CD1c-positive myeloid dendritic cell (primary cell): ENCODE results near the gene DYNLT2B.
"Not testable (repeated sequence)": the region's sequence is repeated elsewhere in the genome, so short reads cannot be mapped to it uniquely, and the experiment has no call there.

Experiments
- DNase-seq: peaks from one replicate; pipeline ENCODE4 v3.0.0-alpha.2; 2016; ENCODE audit errors: extremely low spot score

The DYNLT2B gene

DNA sequence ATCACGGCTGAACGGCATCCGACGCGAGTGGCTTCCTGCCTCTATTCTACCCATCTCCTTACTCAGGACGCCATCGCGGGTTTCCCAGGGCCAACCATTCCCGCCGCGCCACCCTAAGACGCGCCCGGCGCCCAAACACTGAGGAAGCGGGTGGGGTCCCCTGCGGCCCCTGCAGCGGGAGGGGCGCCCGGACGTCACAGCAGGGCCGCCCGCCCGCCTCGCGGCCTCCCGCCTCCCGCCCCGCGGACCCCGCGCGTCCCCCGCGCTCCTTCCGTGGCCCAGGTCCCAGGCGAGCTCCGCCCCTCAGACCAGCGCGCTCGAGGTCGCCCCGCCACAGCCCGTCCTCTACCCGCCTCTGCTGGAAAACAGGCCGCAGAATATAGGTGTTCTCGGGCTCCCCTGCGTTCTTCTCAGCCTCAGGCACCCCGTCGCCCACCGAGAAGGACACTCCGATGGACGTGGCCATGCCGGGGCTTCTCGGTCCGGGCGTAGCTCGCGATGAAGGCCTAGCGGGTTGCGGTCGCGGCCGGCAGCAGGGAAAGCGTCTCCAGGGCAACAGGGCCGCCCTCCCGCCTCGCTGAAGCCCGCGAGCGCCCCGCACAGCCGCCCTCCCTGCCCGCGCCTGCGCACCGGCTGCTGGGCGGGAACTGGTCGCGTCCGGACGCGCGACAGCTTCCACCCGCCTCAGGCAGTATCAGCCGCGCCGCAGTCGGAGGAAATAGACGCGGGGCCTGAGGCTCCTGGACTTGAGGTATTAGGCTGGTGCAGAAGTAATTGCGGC lies at the start of gene DYNLT2B:
Gene DYNLT2B, minus strand, starts transcription at position 554 of the 781 bp plus-strand sequence. Its CDS starts 88 bp downstream, at position 466.
- peak; percentile 94 for DNase-seq

DNA sequence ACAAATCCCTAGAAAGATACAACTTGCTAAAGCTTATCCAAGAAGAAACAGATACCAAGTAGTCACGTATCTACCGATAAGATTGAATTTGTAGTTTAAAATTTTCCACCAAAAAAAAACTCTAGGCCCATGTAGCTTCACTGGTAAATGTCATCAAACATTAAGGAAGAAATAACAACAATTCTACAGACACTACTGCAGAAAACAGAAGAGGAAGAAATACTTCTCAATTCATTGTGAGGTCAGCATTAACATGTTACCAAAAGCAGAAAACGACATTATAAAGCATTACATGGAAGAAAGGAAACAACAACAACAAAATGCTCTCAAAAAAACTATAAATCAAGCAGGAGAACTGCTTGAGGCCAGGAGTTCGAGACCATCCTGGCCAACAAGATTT lies 47.7 kb upstream of the DYNLT2B start:
- DNase-seq: peak; percentile 46

DNA sequence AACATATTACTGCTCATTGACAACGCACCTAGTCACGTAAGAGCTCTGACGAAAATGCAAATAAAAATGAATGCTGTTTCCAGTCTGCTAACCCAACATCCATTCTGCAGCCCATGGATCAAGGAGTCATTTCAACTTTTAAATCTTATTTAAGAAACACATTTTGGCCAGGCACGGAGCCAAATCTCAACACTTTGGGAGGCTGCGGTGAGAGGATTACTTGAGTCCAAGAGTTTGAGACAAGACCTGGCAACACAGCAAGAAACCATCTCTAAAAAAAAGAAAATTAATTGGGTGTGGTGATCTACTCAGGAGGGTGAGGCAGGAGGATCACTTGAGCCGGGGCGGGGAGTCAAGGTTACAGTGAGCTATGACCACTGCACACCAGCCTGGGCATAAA lies 42.5 kb upstream of the DYNLT2B start:
- DNase-seq: no peak

- DNase-seq: not testable (repeated sequence)
Measured at GRCh38 chr3:196358540-196358939, 40.5 kb upstream of the DYNLT2B start.

GRCh38 chr3:196357905-196358304 lies 39.9 kb upstream of the DYNLT2B start:
- no peak for DNase-seq

GRCh38 chr3:196356556-196356955 lies 38.5 kb upstream of the DYNLT2B start:
- no peak for DNase-seq

- DNase-seq: no peak
Measured at GRCh38 chr3:196355668-196356067, 37.6 kb upstream of the DYNLT2B start.

- no peak for DNase-seq
Measured at GRCh38 chr3:196354132-196354531, 36.1 kb upstream of the DYNLT2B start.

- DNase-seq: no peak
Measured at GRCh38 chr3:196351541-196351940, 33.5 kb upstream of the DYNLT2B start.

GRCh38 chr3:196350067-196350466 lies 32.0 kb upstream of the DYNLT2B start:
- DNase-seq: no peak

GRCh38 chr3:196348698-196349097 lies 30.7 kb upstream of the DYNLT2B start:
- no peak for DNase-seq

DNA sequence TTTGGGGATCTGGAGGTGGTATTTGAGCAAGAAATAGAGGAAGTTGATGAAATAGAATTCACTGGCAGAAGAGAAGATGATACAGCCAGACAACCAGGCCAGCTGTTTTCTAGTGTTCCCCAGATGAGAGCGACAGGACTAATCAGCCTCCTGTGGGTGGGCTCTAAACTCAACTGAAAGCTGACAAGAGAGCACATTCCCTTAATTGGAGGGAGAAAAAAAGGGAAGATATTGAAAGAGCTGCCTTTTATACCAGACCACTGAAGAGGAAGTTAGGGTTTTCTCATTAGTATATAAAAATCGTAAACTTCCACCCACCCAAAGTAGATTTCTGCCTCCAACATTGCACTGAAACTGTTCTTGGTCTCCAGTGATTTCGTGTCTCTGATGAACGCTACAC lies 26.6 kb upstream of the DYNLT2B start:
- DNase-seq: peak; percentile 85

DNA sequence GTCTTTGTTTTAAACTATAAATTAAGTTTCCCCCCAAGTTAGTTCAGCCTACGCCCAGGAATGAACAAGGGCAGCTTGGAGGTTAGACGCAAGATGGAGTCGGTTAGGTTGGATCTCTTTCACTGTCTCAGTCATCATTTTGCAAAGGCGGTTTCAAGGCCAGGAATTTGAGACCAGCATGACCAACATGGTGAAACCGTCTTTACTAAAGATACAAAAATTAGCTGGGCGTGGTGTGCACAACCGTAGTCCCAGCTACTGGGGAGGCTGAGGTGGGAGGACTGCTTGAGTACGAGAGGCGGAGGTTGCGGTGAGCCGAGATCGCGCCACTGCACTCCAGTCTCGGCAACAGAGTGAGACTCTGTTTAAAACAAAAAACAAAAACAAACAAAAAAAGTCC lies 25.9 kb upstream of the DYNLT2B start:
- DNase-seq: not testable (repeated sequence)

- DNase-seq: peak; percentile 87
Measured at GRCh38 chr3:196341137-196341536, 23.1 kb upstream of the DYNLT2B start.

DNA sequence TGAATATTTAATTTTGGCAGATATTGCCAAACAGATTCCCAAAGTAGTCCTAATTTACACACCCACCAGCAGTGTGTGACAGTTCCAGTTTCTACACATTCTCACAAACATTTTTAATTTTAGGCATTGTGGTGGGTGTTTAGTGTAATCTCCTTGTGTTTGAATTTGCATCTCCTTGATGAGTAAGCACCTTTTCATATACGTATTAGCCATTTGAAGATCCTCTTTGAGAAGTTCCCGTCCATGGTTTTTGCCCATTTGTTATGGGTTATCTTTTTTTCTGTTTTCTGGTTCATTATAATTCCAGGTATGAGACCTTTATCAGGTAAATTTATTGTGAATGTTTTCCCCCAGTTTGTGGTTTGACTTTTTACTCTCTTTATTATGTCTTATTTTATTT lies 22.4 kb upstream of the DYNLT2B start:
- DNase-seq: peak; percentile 79

DNA sequence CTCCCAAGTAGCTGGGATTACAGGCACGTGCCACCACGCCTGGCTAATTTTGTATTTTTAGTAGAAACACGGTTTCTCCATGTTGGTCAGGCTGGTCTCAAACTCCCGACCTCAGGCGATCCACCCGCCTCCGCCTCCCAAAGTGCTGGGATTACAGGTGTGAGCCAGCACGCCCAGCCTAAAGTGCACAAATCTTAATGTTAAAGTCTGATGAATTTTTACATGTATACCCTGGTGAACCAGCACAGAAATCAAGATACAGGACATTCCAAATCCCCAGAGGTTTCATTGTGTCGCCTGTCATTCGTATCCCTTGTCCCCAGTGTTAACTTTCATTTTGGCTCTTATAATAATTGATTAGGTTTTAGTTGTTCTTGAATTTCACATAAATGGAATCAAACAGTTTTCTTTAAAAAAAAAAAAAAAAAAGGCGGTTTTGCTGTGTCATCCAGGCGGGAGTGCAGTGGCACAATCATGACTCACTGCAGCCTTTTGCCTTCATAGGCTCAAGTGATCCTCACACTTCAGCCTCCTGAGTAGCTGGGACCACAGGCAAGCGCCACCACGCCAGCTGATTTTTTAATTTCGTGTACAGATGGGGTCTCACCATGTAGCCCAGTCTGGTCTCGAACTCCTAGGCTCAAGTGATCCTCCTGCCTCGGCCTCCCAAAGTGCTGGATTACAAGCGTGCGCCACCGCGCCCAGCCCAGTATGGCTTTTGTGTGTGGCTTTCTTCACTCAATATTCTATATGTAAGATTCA lies 21.6 kb upstream of the DYNLT2B start:
- DNase-seq: peak; percentile 77

DNA sequence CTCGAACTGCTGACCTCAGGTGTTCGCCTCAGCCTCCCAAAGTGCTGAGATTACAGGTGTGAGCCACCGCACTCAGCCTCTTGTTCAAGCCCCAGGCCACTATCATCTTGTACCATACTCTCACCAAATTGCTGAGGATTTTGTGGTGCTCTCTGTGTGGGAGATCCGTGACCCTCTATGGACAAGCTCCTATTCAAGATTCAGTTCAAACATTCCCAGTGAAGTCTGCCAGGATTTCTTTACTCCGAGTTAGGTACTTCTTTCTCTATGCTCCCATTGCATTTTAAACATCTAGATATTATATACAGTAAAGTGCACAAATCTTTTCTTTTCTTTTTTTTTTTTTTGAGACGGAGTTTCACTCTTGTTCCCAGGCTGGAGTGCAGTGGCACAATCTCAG lies 21.0 kb upstream of the DYNLT2B start:
- DNase-seq: no peak

DNA sequence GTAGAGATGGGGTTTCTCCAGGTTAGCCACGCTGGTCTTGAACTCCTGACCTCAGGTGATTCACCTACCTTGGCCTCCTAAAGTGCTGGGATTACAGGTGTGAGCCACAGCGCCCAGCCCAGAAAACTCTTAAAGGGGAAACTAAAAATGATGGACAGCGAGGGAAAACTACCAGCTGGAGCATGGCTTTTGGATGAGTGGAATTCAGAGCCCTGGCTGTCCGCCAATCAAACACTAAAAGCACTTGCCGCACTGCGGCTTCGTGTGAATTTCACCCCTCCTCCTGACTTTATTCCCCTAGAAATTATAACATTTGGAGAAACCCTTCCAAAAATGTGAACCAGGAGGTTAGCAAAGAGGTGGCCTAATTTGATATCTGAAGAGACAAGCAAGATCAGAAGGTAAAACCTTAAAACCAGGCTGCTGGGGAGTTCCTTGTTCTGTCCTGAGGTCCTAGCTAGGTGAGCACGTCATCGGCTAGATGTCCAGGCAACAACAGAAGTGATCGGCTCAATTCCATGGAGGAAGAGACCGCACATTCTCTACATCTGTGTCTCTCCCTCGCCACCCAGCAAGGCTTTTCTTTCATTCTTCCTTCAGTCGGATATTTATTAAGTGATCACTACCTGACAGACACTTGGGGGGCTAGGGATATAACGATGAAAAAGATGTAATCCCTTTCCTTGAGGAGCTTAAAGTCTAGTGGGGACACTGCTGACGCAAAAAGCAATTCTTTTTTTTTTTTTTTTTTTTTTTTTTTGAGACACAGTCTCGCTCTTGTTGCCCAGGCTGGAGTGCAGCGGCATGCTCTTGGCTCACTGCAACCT lies 18.5 kb upstream of the DYNLT2B start:
- no peak for DNase-seq

- DNase-seq: no peak
Measured at GRCh38 chr3:196335503-196335948, 17.5 kb upstream of the DYNLT2B start.

DNA sequence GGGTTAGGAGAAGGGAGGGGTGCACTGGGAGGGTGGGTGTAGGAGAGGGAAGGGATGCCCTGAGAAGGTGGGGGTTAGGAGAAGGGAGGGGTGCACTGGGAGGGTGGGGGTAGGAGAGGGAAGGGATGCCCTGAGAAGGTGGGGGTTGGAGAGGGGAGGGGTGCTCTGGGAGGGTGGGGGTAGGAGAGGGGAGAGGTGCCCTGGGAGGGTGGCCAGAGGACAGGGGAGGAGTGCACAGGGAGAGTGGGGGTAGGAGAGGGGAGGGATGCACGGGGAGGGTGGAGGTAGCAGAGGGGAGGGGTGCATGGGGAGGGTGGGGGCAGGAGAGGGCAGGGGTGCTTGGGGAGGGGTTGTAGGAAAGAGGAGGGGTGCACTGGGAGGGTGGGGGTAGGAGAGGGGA lies 16.9 kb upstream of the DYNLT2B start:
- DNase-seq: no peak

DNA sequence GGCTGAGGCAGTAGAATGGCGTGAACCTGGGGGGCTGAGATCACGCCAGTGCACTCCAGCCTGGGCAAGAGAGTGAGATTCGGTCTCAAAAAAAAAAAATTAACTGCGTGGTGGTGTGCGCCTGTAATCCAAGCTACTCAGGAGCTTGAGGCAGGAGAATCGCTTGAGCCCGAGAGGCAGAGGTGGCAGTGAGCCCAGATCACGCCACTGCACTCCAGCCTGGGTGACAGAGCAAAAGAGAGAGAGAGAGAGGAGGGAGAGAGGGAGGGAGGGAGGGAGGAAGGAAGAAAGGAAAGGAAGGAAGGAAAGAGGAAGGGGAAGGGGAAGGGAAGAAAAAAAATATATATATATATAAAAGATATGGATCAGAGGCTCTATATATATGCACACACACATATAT lies 14.1 kb upstream of the DYNLT2B start:
- no peak for DNase-seq

DNA sequence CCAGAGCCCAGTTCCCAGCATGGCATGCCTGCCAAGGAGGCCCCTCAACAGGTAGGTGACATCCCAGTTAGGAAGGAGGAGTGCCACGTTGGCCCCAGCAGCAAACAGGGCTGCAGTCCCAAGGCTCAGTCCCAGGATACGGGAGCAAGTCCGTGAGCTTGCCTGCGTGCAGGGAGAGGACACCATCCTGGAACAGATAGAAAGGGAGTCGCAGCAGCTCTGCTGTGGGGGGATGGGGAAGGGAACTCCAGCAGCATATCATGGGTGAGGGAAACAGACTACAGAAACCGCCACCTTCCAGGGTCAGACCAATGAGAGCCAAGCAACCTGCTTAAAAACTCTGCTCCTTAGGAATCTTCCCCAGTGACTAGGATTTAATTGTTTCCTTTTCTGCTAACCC lies 9.4 kb upstream of the DYNLT2B start:
- DNase-seq: no peak
